ENCODE results near the gene COL9A3.

The COL9A3 gene

DNA sequence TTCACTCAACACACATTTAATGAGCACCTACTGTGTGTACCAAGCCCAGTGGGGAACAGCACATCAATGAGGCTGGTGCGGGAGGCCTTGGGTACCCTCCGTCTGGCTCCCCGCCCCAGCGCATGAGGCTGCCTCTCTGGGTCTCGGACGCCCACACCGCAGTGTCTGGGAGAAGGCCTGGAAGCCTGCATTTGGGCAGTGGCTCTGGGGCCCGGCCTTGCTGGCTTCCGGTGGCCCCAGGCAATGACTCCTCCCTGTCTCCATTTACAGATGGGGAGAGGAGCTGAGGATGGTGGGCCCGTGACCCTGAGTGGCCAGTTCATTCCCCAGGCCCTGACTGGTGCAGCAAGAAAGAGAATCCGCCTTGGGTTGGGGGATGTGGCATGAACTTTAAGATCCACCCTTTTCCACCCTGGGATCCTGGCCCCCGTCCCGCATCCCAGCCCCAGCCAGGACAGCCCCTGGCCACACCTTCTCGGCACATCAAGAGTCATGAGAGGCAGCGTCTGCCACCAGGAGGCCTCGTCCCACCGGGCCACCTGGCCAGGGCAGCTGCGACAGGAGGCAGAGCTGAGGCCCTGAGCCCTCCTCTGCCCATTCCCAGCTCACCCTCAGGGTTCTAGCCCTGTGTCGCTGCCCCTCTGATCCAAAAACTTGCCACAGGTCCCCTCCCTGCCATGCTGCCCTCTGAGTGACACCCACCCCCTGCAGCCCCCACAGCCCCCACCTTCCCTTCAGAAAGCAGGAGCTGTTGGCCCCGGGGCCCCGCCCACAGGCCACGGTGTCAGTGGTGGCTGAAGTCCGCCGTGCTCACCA lies 38.0 kb upstream of the COL9A3 start:
- in situ Hi-C loops (cut with MboI; ENCODE audit: low pct_unique_long_range_greater_than_20kb, low sequenced_read_pairs, unreplicated experiment): no loop called here
- TF ChIP-seq, protein P1, sequence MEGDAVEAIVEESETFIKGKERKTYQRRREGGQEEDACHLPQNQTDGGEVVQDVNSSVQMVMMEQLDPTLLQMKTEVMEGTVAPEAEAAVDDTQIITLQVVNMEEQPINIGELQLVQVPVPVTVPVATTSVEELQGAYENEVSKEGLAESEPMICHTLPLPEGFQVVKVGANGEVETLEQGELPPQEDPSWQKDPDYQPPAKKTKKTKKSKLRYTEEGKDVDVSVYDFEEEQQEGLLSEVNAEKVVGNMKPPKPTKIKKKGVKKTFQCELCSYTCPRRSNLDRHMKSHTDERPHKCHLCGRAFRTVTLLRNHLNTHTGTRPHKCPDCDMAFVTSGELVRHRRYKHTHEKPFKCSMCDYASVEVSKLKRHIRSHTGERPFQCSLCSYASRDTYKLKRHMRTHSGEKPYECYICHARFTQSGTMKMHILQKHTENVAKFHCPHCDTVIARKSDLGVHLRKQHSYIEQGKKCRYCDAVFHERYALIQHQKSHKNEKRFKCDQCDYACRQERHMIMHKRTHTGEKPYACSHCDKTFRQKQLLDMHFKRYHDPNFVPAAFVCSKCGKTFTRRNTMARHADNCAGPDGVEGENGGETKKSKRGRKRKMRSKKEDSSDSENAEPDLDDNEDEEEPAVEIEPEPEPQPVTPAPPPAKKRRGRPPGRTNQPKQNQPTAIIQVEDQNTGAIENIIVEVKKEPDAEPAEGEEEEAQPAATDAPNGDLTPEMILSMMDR (IDR thresholded peaks at IDR 0.05; ENCODE audit: extremely low read depth, insufficient read depth, missing control alignments): no peak
- DNase-seq (ENCODE audit: low spot score): no peak

DNA sequence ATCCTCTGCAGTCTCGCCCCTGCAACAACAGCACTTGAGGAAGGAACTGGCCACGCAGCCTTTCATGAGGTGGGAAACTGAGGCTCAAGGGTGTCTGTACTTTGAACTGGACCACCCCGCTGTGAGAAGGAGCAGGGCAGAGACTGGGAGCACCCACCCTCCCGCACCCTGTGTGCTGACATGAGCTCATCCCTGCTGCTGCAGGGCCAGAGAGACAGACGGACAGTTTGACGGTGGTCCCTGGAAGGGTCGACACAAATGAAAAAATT lies 37.5 kb upstream of the COL9A3 start:
- in situ Hi-C loops (cut with MboI; ENCODE audit: low pct_unique_long_range_greater_than_20kb, low sequenced_read_pairs, unreplicated experiment): no loop called here

DNA sequence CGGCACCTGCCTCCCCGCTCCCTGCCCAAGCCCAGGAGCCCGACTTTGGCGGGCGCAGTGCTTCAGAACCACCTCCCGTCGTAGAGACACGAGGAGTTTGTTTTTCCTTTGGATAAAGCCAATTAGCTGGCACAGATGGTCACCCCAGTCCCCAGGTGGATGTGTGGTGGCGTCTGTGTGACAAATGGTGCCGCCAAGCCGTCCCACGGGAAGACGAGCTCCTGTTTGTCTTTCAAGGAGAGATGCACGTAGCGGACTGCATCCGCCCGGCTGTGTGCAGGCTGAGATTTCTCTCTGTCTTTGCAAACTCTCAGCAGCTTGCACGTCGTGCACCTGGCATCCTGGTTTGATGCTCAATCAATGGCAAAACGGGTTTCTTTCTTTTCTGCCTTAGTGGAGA lies 36.6 kb upstream of the COL9A3 start:
- in situ Hi-C loops (cut with MboI; ENCODE audit: low pct_unique_long_range_greater_than_20kb, low sequenced_read_pairs, unreplicated experiment): no loop called here
- DNase-seq (ENCODE audit: low spot score): no peak
- TF ChIP-seq, protein P1 (IDR thresholded peaks at IDR 0.05; ENCODE audit: extremely low read depth, insufficient read depth, missing control alignments): no peak

More for the DNA sequence above, 37.5 kb upstream of the COL9A3 start:
- TF ChIP-seq, protein P1 (IDR thresholded peaks at IDR 0.05; ENCODE audit: extremely low read depth, insufficient read depth, missing control alignments): no peak
- DNase-seq (ENCODE audit: low spot score): no peak

DNA sequence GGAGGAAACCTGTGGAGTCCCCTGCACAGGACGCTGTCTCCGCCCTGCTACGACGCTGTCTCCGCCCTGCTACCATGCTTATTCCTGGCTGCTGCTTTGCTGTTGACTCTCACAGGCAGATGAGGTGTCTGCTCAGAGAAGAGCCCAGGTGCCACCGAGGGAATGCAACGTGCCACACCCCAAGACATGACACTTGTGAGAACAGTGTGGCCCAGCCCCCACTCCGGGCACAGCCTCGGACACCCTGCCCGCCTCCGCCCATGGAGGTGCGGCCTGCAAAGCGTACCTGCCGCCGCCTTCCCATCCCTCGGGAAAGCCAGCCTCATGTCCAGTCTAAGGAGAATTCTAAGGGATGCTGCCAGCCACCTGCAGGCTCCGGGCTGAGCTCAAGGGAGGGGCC lies 36.2 kb upstream of the COL9A3 start:
- TF ChIP-seq, protein P1 (IDR thresholded peaks at IDR 0.05; ENCODE audit: extremely low read depth, insufficient read depth, missing control alignments): no peak
- in situ Hi-C loops (cut with MboI; ENCODE audit: low pct_unique_long_range_greater_than_20kb, low sequenced_read_pairs, unreplicated experiment): no loop called here
- no peak for DNase-seq (ENCODE audit: low spot score)

DNA sequence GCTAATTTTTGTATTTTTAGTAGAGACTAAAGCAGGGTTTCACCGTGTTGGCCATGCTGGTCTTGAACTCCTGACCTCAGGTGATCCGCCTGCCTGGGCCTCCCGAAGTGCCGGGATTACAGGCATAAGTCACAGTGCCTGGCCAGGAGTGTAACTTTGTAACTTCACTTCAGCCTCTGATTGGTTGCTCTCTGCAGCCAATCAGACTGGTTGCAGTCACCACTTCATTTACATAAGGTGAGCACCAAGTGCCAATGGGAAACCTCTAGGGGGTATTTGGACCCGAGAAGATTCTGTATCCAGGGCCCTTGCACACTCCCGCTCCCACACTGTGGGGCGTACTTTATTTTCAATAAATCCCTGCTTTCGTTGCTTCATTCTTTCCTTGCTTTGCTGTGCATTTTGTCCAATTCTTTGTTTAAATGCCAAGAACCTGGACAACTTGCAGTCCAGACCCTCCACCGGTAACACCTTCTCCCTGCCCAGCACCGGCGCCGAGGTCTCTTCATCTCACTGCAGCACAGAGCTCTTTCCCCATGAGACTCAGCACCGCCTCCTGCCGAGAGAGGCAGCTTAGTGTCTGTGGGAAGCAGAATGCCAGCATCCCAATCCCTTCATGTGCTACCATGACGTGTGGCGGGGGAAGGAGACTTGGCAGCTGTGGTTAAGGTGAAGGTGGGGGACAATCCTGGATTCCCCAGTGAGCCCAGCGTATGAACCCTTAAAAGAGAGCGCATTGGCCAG lies 34.5 kb upstream of the COL9A3 start:
- DNase-seq (ENCODE audit: low spot score): no peak
- in situ Hi-C loops (cut with MboI; ENCODE audit: low pct_unique_long_range_greater_than_20kb, low sequenced_read_pairs, unreplicated experiment): no loop called here
- TF ChIP-seq, protein P1 (IDR thresholded peaks at IDR 0.05; ENCODE audit: extremely low read depth, insufficient read depth, missing control alignments): no peak

DNA sequence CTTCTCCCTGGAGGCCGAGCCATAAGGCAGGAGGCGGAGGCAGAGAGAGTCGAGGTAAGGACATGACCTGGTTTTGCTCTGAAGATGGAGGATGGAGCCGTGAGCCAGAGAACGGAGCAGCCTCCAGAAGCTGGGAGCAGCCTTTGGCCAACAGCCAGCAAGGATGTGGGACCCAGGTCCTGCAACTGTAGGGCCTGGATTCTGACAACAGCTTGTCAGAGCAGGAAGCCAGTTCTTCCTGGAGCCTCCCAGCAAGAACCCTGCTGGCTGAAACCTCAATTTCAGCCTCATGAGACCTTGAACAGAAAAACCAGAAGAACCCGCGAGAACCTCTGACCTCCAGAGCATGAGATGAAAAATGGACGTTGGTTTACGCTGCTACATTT lies 34.0 kb upstream of the COL9A3 start:
- no peak for DNase-seq (ENCODE audit: low spot score)
- in situ Hi-C loops (cut with MboI; ENCODE audit: low pct_unique_long_range_greater_than_20kb, low sequenced_read_pairs, unreplicated experiment): no loop called here
- TF ChIP-seq, protein P1 (IDR thresholded peaks at IDR 0.05; ENCODE audit: extremely low read depth, insufficient read depth, missing control alignments): no peak
